Measurements from ENCODE around the gene HS3ST3B1.

The HS3ST3B1 gene

GRCh38 chr17:14300575-14301278 is at the start of gene HS3ST3B1:
Gene HS3ST3B1, plus strand, starts transcription at chr17:14301081. Its CDS starts 438 bp downstream, at chr17:14301519.
- peak; percentile 100 for DNase-seq (ENCODE audit: low read depth)

DNA sequence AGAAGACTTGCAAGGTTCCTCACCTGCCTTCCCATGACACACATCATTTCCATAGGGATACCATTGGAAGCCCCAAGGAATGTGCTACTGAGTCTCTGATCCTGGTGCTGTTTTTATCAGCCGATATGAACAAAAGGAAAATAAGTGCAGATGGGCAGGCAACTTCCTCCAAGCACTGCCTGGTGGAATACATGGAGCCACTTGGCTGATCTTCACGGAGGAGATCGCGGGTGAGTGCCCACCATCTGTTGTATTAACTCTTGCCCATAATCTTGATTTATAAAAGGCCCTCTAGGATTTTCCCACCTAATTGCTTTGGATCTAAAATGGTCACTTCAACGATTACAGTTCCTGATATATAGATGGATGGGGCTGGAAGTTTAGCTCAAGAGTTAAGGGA is 39.5 kb upstream of the HS3ST3B1 start:
- no peak for DNase-seq (ENCODE audit: low read depth)

GRCh38 chr17:14268264-14268663 is 32.6 kb upstream of the HS3ST3B1 start:
- no peak for DNase-seq (ENCODE audit: low read depth)

DNA sequence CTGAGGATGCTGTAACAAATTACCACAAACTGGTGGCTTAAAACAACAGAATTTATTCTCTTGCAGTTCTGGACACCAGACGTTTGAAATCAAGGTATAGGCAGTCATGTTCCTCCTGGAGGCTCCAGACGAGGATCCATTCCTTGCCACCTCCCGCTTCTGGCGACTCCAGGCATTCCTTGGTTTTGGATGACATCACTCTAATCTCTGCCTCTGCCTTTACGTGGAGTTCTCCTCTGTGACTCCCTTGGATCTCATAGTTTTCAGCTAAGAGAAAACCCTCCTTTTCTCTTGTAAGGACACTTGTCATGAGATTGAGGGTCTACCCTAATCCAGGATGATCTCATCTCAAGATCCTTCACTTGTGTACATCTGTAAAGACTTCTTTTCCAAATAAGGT is 31.4 kb upstream of the HS3ST3B1 start:
- DNase-seq (ENCODE audit: low read depth), result no peak

GRCh38 chr17:14270508-14270907 is 30.4 kb upstream of the HS3ST3B1 start:
- no peak for DNase-seq (ENCODE audit: low read depth)

- no peak for DNase-seq (ENCODE audit: low read depth)
Measured at GRCh38 chr17:14276535-14277250, 24.2 kb upstream of the HS3ST3B1 start.

DNA sequence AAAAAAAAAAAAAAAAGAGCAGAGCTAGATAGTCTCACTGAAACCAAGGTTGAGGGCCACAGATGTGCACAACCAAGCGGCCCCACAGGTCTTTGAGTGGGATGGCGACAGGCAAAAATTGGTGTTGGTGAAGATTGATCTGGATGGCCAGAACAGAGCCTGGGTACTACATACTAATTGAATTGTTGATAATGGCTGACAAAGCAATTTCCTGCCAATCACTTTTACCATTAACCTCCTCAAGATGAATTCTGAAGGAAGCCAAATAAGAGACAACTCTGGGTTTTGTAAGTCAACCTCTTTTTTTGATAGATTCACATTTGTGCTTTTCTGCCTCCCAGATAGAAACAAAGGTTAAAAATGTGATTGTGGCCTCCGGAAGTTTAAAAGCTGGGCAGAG is 19.4 kb upstream of the HS3ST3B1 start:
- DNase-seq (ENCODE audit: low read depth), result no peak

GRCh38 chr17:14282726-14283125 is 18.2 kb upstream of the HS3ST3B1 start:
- no peak for DNase-seq (ENCODE audit: low read depth)

DNA sequence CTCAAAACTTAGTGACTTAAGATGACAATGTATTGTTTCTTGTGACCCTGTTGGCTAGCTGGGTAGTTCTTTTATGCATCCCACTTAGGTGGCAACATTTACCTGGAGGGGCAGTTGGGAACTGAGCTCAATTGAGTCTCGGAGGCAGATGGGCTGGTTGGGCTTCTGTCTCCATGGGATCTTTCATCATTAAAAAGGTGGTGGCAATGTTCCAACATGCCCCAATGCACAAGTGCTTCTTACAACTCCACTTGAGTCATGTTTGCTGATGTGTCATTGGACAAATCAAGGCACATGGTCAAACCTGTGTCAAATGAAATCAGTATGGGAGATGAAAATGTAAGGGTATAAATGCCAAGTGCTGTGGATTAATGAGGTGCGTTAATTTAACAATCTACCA is 11.7 kb upstream of the HS3ST3B1 start:
- no peak for DNase-seq (ENCODE audit: low read depth)

DNA sequence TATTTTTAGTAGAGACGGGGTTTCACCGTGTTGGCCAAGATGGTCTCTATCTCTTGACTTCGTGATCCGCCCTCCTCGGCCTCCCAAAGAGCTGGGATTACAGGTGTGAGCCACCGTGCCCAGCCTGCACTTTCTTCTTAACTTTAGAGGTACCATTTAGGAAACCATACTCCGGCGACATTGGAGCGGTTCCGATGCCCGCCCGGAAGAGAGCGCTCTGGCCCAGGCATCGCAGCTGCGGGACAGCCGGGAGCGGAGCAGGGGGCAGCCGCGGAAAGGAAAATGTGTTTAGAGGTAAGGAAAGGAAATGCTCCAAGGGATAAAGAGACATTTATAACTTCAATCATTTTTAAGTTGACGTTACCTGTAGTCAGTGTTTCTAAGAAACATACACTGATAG is 6.0 kb upstream of the HS3ST3B1 start:
- no peak for DNase-seq (ENCODE audit: low read depth)

- no peak for DNase-seq (ENCODE audit: low read depth)
Measured at GRCh38 chr17:14295676-14296075, 5.2 kb upstream of the HS3ST3B1 start.

DNA sequence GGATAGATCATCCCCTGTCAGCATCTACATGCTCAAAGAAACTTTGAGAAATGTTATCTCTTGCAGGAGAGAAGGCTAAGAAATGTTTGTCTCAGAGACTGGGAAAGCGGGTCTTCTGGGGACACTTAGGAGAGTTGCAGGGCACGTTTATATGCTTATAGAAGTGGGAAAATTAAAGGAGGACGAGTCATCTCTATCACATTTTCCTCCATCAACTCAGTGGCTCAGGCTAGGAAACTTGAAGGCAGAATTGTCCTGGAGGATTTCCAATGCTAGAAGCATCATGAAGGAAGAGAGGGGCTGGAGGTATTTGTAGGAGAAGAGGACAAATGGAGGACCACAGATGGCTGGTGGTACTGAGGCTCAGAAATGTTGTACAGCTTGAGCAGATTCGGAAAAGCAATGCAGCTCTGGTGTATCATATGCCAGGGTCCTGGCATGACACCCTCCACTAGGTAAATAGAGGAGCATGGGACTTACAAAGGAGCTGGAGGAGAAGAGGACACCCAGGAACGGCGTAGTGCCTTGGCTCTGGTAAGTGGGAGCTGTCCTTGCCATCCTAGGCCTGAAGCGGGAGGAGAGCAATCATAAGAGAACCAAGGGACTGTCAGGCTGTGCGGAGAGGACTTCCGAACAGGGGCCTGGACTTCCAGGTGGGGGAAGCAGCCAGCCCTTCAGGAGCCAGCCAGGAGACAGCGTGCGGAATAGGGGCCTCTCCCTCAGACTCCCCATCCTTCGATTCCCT is 4.5 kb upstream of the HS3ST3B1 start:
- DNase-seq (ENCODE audit: low read depth), result no peak

DNA sequence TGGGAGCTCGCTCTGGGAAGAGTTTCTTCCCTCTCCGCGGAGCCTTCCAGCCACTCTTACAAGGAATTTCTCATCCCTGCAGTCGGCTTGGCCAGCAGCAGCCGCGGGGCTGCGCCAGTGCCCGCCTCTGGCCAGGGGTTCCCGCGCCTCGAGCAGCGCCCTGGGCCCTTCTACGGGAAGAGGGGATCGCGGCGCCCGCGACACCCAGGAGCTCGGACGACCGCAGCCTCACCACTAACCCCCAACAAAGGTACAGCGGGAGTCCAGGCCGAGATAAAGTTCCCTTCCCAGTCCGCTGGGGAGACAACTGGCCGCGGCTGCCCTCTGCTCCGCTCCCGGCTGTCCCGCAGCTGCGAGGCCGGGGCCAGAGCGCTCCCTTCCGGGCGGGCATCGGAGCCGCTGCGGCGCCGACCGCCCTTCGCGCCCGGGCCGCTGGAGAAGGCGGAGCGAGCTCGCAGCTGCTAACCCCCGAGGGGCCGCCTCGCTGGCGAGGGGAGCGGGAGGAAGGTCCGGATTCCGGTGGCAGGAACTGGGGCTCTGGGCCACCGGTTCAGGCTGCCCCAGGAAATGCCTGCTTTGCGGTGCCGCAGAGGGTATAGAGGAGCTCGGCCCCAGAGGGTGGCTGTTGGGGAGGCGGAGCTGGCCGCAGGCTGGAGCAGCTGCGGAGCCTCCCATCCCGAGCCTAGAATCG is 3.6 kb upstream of the HS3ST3B1 start:
- peak; percentile 80 for DNase-seq (ENCODE audit: low read depth)

GRCh38 chr17:14298221-14298946 is 2.5 kb upstream of the HS3ST3B1 start:
- DNase-seq (ENCODE audit: low read depth), result no peak

- no peak for DNase-seq (ENCODE audit: low read depth)
Measured at GRCh38 chr17:14298947-14299279, 2.0 kb upstream of the HS3ST3B1 start.

DNA sequence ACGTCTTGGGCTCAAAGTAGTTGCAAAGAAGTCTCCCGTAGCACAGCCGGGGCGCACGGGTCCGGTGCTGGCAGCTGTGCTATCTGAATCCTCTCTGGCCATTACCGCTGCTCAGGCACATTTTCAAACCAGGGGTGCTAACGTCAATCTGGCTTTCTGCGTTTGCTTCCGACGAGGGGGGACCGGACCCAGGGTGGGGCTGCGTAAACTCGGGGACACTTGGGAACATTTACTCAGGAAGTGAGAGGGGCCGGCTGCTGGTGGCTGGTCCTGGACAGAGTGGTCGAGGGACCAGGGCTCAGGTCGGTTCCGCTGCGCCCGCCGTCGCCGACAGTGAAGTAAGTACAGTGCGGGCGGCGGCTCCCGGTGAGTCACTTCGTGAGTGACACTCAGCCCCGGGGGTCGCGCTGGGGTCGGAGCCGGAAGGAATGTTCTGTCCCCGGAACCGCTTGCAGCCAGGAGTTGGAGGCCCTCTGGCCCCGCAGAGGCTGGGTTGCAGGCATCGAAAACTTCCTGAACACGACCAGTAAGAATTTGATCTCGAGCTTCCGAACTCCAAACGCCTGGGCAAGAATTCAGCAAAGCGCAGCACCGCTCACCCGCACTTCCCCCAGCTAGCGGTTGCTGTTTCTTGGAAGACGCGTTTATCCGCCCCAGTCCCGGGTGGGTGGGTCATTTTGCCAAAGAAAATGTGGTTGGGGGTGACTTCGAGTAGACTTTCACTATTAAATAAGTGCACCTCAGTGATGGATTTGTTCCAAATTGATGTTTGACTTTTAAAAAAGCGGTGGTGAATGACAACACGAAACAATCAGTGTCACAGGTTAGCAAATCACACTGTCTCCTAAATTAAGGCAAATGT is 1.4 kb upstream of the HS3ST3B1 start:
- DNase-seq (ENCODE audit: low read depth), result peak; percentile 59

DNA sequence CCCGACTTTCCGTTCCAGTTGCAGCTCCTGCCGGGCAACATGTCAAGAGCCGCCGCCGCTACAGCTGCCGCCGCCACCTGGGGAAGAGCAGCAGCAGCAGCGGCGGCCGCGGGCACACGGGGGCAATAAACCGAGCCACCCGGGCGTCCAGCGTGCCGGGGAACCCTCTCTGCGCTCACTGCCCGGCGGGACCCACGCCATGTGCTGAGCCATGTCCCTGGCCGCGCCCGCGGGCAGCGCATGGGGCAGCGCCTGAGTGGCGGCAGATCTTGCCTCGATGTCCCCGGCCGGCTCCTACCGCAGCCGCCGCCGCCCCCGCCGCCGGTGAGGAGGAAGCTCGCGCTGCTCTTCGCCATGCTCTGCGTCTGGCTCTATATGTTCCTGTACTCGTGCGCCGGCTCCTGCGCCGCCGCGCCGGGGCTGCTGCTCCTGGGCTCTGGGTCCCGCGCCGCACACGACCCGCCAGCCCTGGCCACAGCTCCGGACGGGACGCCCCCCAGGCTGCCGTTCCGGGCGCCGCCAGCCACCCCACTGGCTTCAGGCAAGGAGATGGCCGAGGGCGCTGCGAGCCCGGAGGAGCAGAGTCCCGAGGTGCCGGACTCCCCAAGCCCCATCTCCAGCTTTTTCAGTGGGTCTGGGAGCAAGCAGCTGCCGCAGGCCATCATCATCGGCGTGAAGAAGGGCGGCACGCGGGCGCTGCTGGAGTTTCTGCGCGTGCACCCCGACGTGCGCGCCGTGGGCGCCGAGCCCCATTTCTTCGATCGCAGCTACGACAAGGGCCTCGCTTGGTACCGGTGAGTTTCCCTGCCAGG is 604 bp downstream of the HS3ST3B1 start:
- DNase-seq (ENCODE audit: low read depth), result no peak

GRCh38 chr17:14302091-14302430 is 1.2 kb downstream of the HS3ST3B1 start:
- peak; percentile 63 for DNase-seq (ENCODE audit: low read depth)

- peak; percentile 85 for DNase-seq (ENCODE audit: low read depth)
Measured at GRCh38 chr17:14302431-14303099, 1.7 kb downstream of the HS3ST3B1 start.
